Keratinocyte (primary cell): ENCODE results near the gene TEAD2. TPM values are rescaled to one million over a fixed set of nuclear protein-coding genes. Genes with fewer than 3 reads are reported as not detected.

Source experiments
- DNase-seq: peaks from one replicate; pipeline ENCODE4 v3.0.0-alpha.2; 2011; ENCODE audit warnings: low read depth, missing footprints, low spot score
- FAIRE-seq: peaks from 2 replicates; lab custom pipeline; 2011; peaks lifted over from hg19 to GRCh38; lab: Jason Lieb, UNC
- H2AFZ ChIP-seq: 2 replicates; pipeline ENCODE4 v1.6.0; 2012; ENCODE audit warnings: low read length, control low read depth, inconsistent platforms; ENCODE audit not compliant: control insufficient read depth
- H3K27ac ChIP-seq: 2 replicates; pipeline ENCODE4 v1.5.1; 2011; ENCODE audit warnings: low read length; ENCODE audit not compliant: control insufficient read depth, insufficient read depth
- H3K27me3 ChIP-seq: 3 replicates; pipeline ENCODE4 v1.6.0; 2011; ENCODE audit warnings: low read length; ENCODE audit not compliant: control insufficient read depth, insufficient read depth; ENCODE audit errors: extremely low read depth
- H3K36me3 ChIP-seq, 2 experiments: 2 replicates in 1 of 2; 3 replicates in 1 of 2; pipeline ENCODE4 v1.5.1; 2011; ENCODE audit warnings: low read length in 2 of 2, mild to moderate bottlenecking in 1 of 2; ENCODE audit not compliant: control insufficient read depth in 2 of 2, insufficient read depth in 2 of 2; ENCODE audit errors: extremely low read depth in 1 of 2
- H3K4me1 ChIP-seq: 3 replicates; pipeline ENCODE4 v1.5.1; 2011; ENCODE audit warnings: low read length; ENCODE audit not compliant: control insufficient read depth, insufficient read depth; ENCODE audit errors: extremely low read depth
- H3K4me2 ChIP-seq: 3 replicates; pipeline ENCODE4 v1.6.0; 2011; ENCODE audit warnings: low read depth, low read length; ENCODE audit not compliant: control insufficient read depth, insufficient read depth; ENCODE audit errors: extremely low read depth
- H3K4me3 ChIP-seq, 3 experiments: fragments of 200-600 bp in 1 of 3; sonication (generic) in 1 of 3; 2 replicates in 2 of 3; 3 replicates in 1 of 3; pipeline ENCODE4 v1.5.1; 2011 to 2016; ENCODE audit warnings: low read length in 3 of 3, mild to moderate bottlenecking in 3 of 3, control low read depth in 2 of 3, inconsistent platforms in 1 of 3, low read depth in 1 of 3, mixed read lengths in 1 of 3, mixed run types in 1 of 3, moderate library complexity in 1 of 3; ENCODE audit not compliant: control insufficient read depth in 2 of 3, insufficient read depth in 2 of 3; ENCODE audit errors: extremely low read depth in 1 of 3
- H3K79me2 ChIP-seq: 2 replicates; pipeline ENCODE4 v1.6.0; 2012; ENCODE audit warnings: low read length; ENCODE audit not compliant: control insufficient read depth, insufficient read depth
- H3K9ac ChIP-seq: 3 replicates; pipeline ENCODE4 v1.6.0; 2011; ENCODE audit warnings: low read length; ENCODE audit not compliant: control insufficient read depth, insufficient read depth; ENCODE audit errors: extremely low read depth
- H3K9me1 ChIP-seq: 3 replicates; pipeline ENCODE4 v1.6.0; 2011; ENCODE audit warnings: low read length; ENCODE audit not compliant: control insufficient read depth, insufficient read depth; ENCODE audit errors: extremely low read depth
- H3K9me3 ChIP-seq: 2 replicates; pipeline ENCODE4 v1.5.1; 2012; ENCODE audit warnings: low read depth, low read length; ENCODE audit not compliant: control insufficient read depth
- H4K20me1 ChIP-seq: 3 replicates; pipeline ENCODE4 v1.6.0; 2011; ENCODE audit warnings: low read length; ENCODE audit not compliant: control insufficient read depth, insufficient read depth; ENCODE audit errors: extremely low read depth
- CTCF ChIP-seq, 3 experiments: IDR thresholded peaks in 1 of 3; conservative IDR thresholded peaks in 1 of 3; optimal IDR thresholded peaks in 1 of 3; 2 replicates in 2 of 3; 3 replicates in 1 of 3; pipeline versions ENCODE3 to v1.5.1; 2011; ENCODE audit warnings: low read length in 3 of 3, mild to moderate bottlenecking in 3 of 3, moderate library complexity in 2 of 3, control low read depth in 1 of 3, inconsistent platforms in 1 of 3; ENCODE audit not compliant: insufficient read depth in 2 of 3; ENCODE audit errors: extremely low read depth in 1 of 3
- EZH2 ChIP-seq: IDR thresholded peaks from one replicate; pipeline ENCODE4 v1.6.1; 2012; ENCODE audit warnings: inconsistent platforms, mild to moderate bottlenecking, low read length, moderate library complexity
- dilution Hi-C: fragments of 300-500 bp; cut with MboI; formaldehyde crosslinking; loops from one replicate; pipeline ENCODE4 v1.7.0; 2020; ENCODE audit warnings: low sequenced_read_pairs; ENCODE audit not compliant: extremely low pct_ligation_motif_present
- polyA plus RNA-seq, 5 experiments: library from polyadenylated mRNA; depleted of rRNA in 3 of 5; stranded (reverse) in 3 of 5; stranded (forward) in 1 of 5; unstranded in 1 of 5; fragments of >200 nt; gene quantifications; 1 replicate in 1 of 5; 2 replicates in 3 of 5; 3 replicates in 1 of 5; pipeline versions ENCODE4 v1.2.1 to v1.2.3, GENCODE V29; 2011 to 2012; ENCODE audit warnings: missing spikeins in 2 of 5, low read depth in 1 of 5, low replicate concordance in 1 of 5

The TEAD2 gene
- polyA plus RNA-seq, 1 donor (not counting 4 experiments of a cell fraction or from before 2014, with no cell fraction given) = 6.4 TPM

GRCh38 chr19:49380391-49380790 lies 18.2 kb upstream of the TEAD2 start:
- H3K4me2 ChIP-seq = no peak overlapping the region
- H2AFZ ChIP-seq = no peak overlapping the region
- no peak for DNase-seq
- H3K27me3 ChIP-seq = no peaks in the 10 kb centered on the region
- H3K9me3 ChIP-seq = no peaks in the 10 kb centered on the region
- no peak overlapping the region for H3K4me3 ChIP-seq
- no peak overlapping the region for H3K9ac ChIP-seq
- no peaks in the 10 kb centered on the region for H3K4me1 ChIP-seq
- dilution Hi-C loops = no loop called here
- no peaks in the 10 kb centered on the region for H3K36me3 ChIP-seq
- no peaks in the 10 kb centered on the region for H3K9me1 ChIP-seq
- H3K27ac ChIP-seq = no peak overlapping the region
- TF ChIP-seq EZH2 = no peak
- TF ChIP-seq CTCF (optimal IDR thresholded peaks at IDR 0.05 in 1 of 3, IDR thresholded peaks at IDR 0.05 in 1 of 3, conservative IDR thresholded peaks at IDR 0.05 in 1 of 3; ENCODE audit: extremely low read depth in 1 of 3, insufficient read depth in 2 of 3, low read length in 3 of 3) = no peak
- H4K20me1 ChIP-seq = no peaks in the 10 kb centered on the region
- no peak for FAIRE-seq
- H3K79me2 ChIP-seq = no peaks in the 10 kb centered on the region

GRCh38 chr19:49378512-49378911 lies 16.3 kb upstream of the TEAD2 start:
- FAIRE-seq (no peak), DNase-seq (no peak)
- dilution Hi-C loops = no loop called here
- TF ChIP-seq EZH2 = no peak
- no peak for TF ChIP-seq CTCF (optimal IDR thresholded peaks at IDR 0.05 in 1 of 3, IDR thresholded peaks at IDR 0.05 in 1 of 3, conservative IDR thresholded peaks at IDR 0.05 in 1 of 3; ENCODE audit: extremely low read depth in 1 of 3, insufficient read depth in 2 of 3, low read length in 3 of 3)
- Histone ChIP-seq H2AFZ (no peak overlapping the region), H3K36me3 (no peaks in the 10 kb centered on the region), H3K79me2 (no peaks in the 10 kb centered on the region), H3K4me3 (no peak overlapping the region), H3K9ac (no peak overlapping the region), H3K4me1 (no peaks in the 10 kb centered on the region), H3K27ac (no peak overlapping the region), H3K4me2 (no peak overlapping the region), H3K9me3 (no peaks in the 10 kb centered on the region), H4K20me1 (no peaks in the 10 kb centered on the region), H3K9me1 (no peaks in the 10 kb centered on the region), H3K27me3 (no peaks in the 10 kb centered on the region)
